ENCODE measurements around the gene TMEM218. TPM values are rescaled to one million over a fixed set of nuclear protein-coding genes. Genes with fewer than 3 reads are reported as not detected.
A peak's percentile ranks its signal among the peaks of the same experiment; 100 is the strongest.
"Not testable (repeated sequence)": the region's sequence is repeated elsewhere in the genome, so short reads cannot be mapped to it uniquely, and the experiment has no call there.

TMEM218 gene
- total and polyA plus RNA-seq, 4 donors = 36.7 to 48.2 (median 44.2) TPM

- Histone ChIP-seq H3K27ac (ENCODE audit: low read depth, low read length) (no peak overlapping the region), H3K27me3 (ENCODE audit: control insufficient read depth, insufficient read depth, low read length) (no peaks in the 10 kb centered on the region), H3K4me3 (ENCODE audit: low read depth, low read length) (no peak overlapping the region), H3K9me3 (ENCODE audit: control insufficient read depth, insufficient read depth, low read length) (no peaks in the 10 kb centered on the region), H3K36me3 (ENCODE audit: control insufficient read depth, insufficient read depth, low read length) (peaks cover 3% of the 10 kb centered on the region), H3K4me1 (ENCODE audit: control insufficient read depth, insufficient read depth, low read length) (peaks cover 14% of the 10 kb centered on the region)
- DNase-seq (ENCODE audit: low read depth in 4 of 6, low spot score in 6 of 6) = no peak
- WGBS (ENCODE audit: insufficient coverage) = 80% methylated on average over 4 of the region's 4 CpGs
Measured at GRCh38 chr11:125093502-125093901, 17.9 kb downstream of the TMEM218 start.

GRCh38 chr11:125092669-125093068, 18.8 kb downstream of the TMEM218 start:
- 47% methylated on average over 1 of the region's 6 CpGs for WGBS (ENCODE audit: insufficient coverage)
- Histone ChIP-seq H3K9me3 (ENCODE audit: control insufficient read depth, insufficient read depth, low read length) (no peaks in the 10 kb centered on the region), H3K27me3 (ENCODE audit: control insufficient read depth, insufficient read depth, low read length) (no peaks in the 10 kb centered on the region), H3K27ac (ENCODE audit: low read depth, low read length) (no peak overlapping the region), H3K4me1 (ENCODE audit: control insufficient read depth, insufficient read depth, low read length) (peaks cover 14% of the 10 kb centered on the region), H3K4me3 (ENCODE audit: low read depth, low read length) (no peak overlapping the region), H3K36me3 (ENCODE audit: control insufficient read depth, insufficient read depth, low read length) (peaks cover 3% of the 10 kb centered on the region)
- DNase-seq (ENCODE audit: low read depth in 4 of 6, low spot score in 6 of 6) = no peak

- H3K36me3 ChIP-seq (ENCODE audit: control insufficient read depth, insufficient read depth, low read length) = peaks cover 3% of the 10 kb centered on the region
- peak in 1 of 6 donors; percentile 78 for DNase-seq (ENCODE audit: low read depth in 4 of 6, low spot score in 6 of 6)
- WGBS (ENCODE audit: insufficient coverage) = 61% methylated on average over 4 of the region's 6 CpGs
- H3K4me1 ChIP-seq (ENCODE audit: control insufficient read depth, insufficient read depth, low read length) = peaks cover 14% of the 10 kb centered on the region
- H3K27me3 ChIP-seq (ENCODE audit: control insufficient read depth, insufficient read depth, low read length) = no peaks in the 10 kb centered on the region
- no peak overlapping the region for H3K4me3 ChIP-seq (ENCODE audit: low read depth, low read length)
- no peaks in the 10 kb centered on the region for H3K9me3 ChIP-seq (ENCODE audit: control insufficient read depth, insufficient read depth, low read length)
- H3K27ac ChIP-seq (ENCODE audit: low read depth, low read length) = no peak overlapping the region
Measured at GRCh38 chr11:125091877-125092664, 19.4 kb downstream of the TMEM218 start.

GRCh38 chr11:125091247-125091876, 20.1 kb downstream of the TMEM218 start:
- peak; percentile 65 to 97 (median 76) for DNase-seq (ENCODE audit: low read depth in 4 of 6, low spot score in 6 of 6)
- H3K36me3 ChIP-seq (ENCODE audit: control insufficient read depth, insufficient read depth, low read length) = peaks cover 3% of the 10 kb centered on the region
- no peaks in the 10 kb centered on the region for H3K9me3 ChIP-seq (ENCODE audit: control insufficient read depth, insufficient read depth, low read length)
- no peak overlapping the region for H3K4me3 ChIP-seq (ENCODE audit: low read depth, low read length)
- H3K4me1 ChIP-seq (ENCODE audit: control insufficient read depth, insufficient read depth, low read length) = peaks cover 14% of the 10 kb centered on the region
- WGBS (ENCODE audit: insufficient coverage) = 47% methylated on average over 4 of the region's 5 CpGs
- H3K27me3 ChIP-seq (ENCODE audit: control insufficient read depth, insufficient read depth, low read length) = no peaks in the 10 kb centered on the region
- peak overlapping the region; percentile 1 for H3K27ac ChIP-seq (ENCODE audit: low read depth, low read length)

- H3K27me3 ChIP-seq (ENCODE audit: control insufficient read depth, insufficient read depth, low read length) = no peaks in the 10 kb centered on the region
- WGBS (ENCODE audit: insufficient coverage) = 80% methylated on average over 5 of the region's 6 CpGs
- no peak for DNase-seq (ENCODE audit: low read depth in 4 of 6, low spot score in 6 of 6)
- no peak overlapping the region for H3K4me3 ChIP-seq (ENCODE audit: low read depth, low read length)
- peaks cover 3% of the 10 kb centered on the region for H3K36me3 ChIP-seq (ENCODE audit: control insufficient read depth, insufficient read depth, low read length)
- no peak overlapping the region for H3K27ac ChIP-seq (ENCODE audit: low read depth, low read length)
- H3K9me3 ChIP-seq (ENCODE audit: control insufficient read depth, insufficient read depth, low read length) = no peaks in the 10 kb centered on the region
- H3K4me1 ChIP-seq (ENCODE audit: control insufficient read depth, insufficient read depth, low read length) = peaks cover 14% of the 10 kb centered on the region
Measured at GRCh38 chr11:125090816-125091215, 20.6 kb downstream of the TMEM218 start.

GRCh38 chr11:125090151-125090550, 21.3 kb downstream of the TMEM218 start:
- not testable (repeated sequence) for H3K27me3 ChIP-seq (ENCODE audit: control insufficient read depth, insufficient read depth, low read length); DNase-seq (ENCODE audit: low read depth in 4 of 6, low spot score in 6 of 6); H3K4me3 ChIP-seq (ENCODE audit: low read depth, low read length); H3K36me3 ChIP-seq (ENCODE audit: control insufficient read depth, insufficient read depth, low read length); H3K27ac ChIP-seq (ENCODE audit: low read depth, low read length); H3K9me3 ChIP-seq (ENCODE audit: control insufficient read depth, insufficient read depth, low read length)
- whole genome bisulfite sequencing (ENCODE audit: insufficient coverage) = 44% methylated on average over 5 of the region's 10 CpGs
- H3K4me1 ChIP-seq (ENCODE audit: control insufficient read depth, insufficient read depth, low read length) = peaks cover 14% of the 10 kb centered on the region

GRCh38 chr11:125089481-125089880, 21.9 kb downstream of the TMEM218 start:
- not testable (repeated sequence) for H3K9me3 ChIP-seq (ENCODE audit: control insufficient read depth, insufficient read depth, low read length); H3K4me3 ChIP-seq (ENCODE audit: low read depth, low read length); H3K36me3 ChIP-seq (ENCODE audit: control insufficient read depth, insufficient read depth, low read length); H3K27me3 ChIP-seq (ENCODE audit: control insufficient read depth, insufficient read depth, low read length); H3K27ac ChIP-seq (ENCODE audit: low read depth, low read length); DNase-seq (ENCODE audit: low read depth in 4 of 6, low spot score in 6 of 6)
- WGBS (ENCODE audit: insufficient coverage) = 91% methylated on average over 25 of the region's 31 CpGs
- H3K4me1 ChIP-seq (ENCODE audit: control insufficient read depth, insufficient read depth, low read length) = peaks cover 14% of the 10 kb centered on the region

- H3K27me3 ChIP-seq (ENCODE audit: control insufficient read depth, insufficient read depth, low read length) = no peaks in the 10 kb centered on the region
- no peak for DNase-seq (ENCODE audit: low read depth in 4 of 6, low spot score in 6 of 6)
- H3K4me3 ChIP-seq (ENCODE audit: low read depth, low read length) = no peak overlapping the region
- peaks cover 14% of the 10 kb centered on the region for H3K4me1 ChIP-seq (ENCODE audit: control insufficient read depth, insufficient read depth, low read length)
- 81% methylated on average over 15 of the region's 20 CpGs for WGBS (ENCODE audit: insufficient coverage)
- H3K27ac ChIP-seq (ENCODE audit: low read depth, low read length) = no peak overlapping the region
- H3K36me3 ChIP-seq (ENCODE audit: control insufficient read depth, insufficient read depth, low read length) = peaks cover 3% of the 10 kb centered on the region
- H3K9me3 ChIP-seq (ENCODE audit: control insufficient read depth, insufficient read depth, low read length) = no peaks in the 10 kb centered on the region
Measured at GRCh38 chr11:125088576-125089455, 22.6 kb downstream of the TMEM218 start.

GRCh38 chr11:125088123-125088522, 23.3 kb downstream of the TMEM218 start:
- no peak overlapping the region for H3K4me3 ChIP-seq (ENCODE audit: low read depth, low read length)
- peaks cover 14% of the 10 kb centered on the region for H3K4me1 ChIP-seq (ENCODE audit: control insufficient read depth, insufficient read depth, low read length)
- WGBS (ENCODE audit: insufficient coverage) = 90% methylated on average over 2 of the region's 2 CpGs
- peaks cover 3% of the 10 kb centered on the region for H3K36me3 ChIP-seq (ENCODE audit: control insufficient read depth, insufficient read depth, low read length)
- H3K27ac ChIP-seq (ENCODE audit: low read depth, low read length) = no peak overlapping the region
- no peak for DNase-seq (ENCODE audit: low read depth in 4 of 6, low spot score in 6 of 6)
- H3K27me3 ChIP-seq (ENCODE audit: control insufficient read depth, insufficient read depth, low read length) = no peaks in the 10 kb centered on the region
- no peaks in the 10 kb centered on the region for H3K9me3 ChIP-seq (ENCODE audit: control insufficient read depth, insufficient read depth, low read length)
